SW 1271 (cell line): ENCODE results near the gene DCLK3.

ENCODE experiments used
- DNase-seq, 2 experiments: peaks; one replicate each; lab custom pipeline; 2025; lab: John Stamatoyannopoulos, UW

The DCLK3 gene

GRCh38 chr3:36764704-36765038 is 318 bp upstream of the DCLK3 start:
- DNase-seq = no peak

- no peak for DNase-seq
Measured at GRCh38 chr3:36762918-36763849, 1.2 kb downstream of the DCLK3 start.

- DNase-seq = no peak
Measured at GRCh38 chr3:36761779-36762178, 2.6 kb downstream of the DCLK3 start.

- no peak for DNase-seq
Measured at GRCh38 chr3:36756269-36756668, 8.1 kb downstream of the DCLK3 start.

- DNase-seq = no peak
Measured at GRCh38 chr3:36751326-36751725, 13.0 kb downstream of the DCLK3 start.

- DNase-seq = no peak
Measured at GRCh38 chr3:36750737-36751136, 13.6 kb downstream of the DCLK3 start.

GRCh38 chr3:36744763-36745162 is 19.6 kb downstream of the DCLK3 start:
- no peak for DNase-seq

GRCh38 chr3:36743826-36744225 is 20.5 kb downstream of the DCLK3 start:
- DNase-seq = no peak

GRCh38 chr3:36741285-36741684 is 23.1 kb downstream of the DCLK3 start:
- DNase-seq = peak in 1 of 2 experiments; percentile 25

- DNase-seq = no peak
Measured at GRCh38 chr3:36740787-36741186, 23.6 kb downstream of the DCLK3 start.

- no peak for DNase-seq
Measured at GRCh38 chr3:36738702-36739101, 25.7 kb downstream of the DCLK3 start.

- no peak for DNase-seq
Measured at GRCh38 chr3:36736301-36736700, 28.1 kb downstream of the DCLK3 start.

- DNase-seq = no peak
Measured at GRCh38 chr3:36734742-36735141, 29.6 kb downstream of the DCLK3 start.

GRCh38 chr3:36733723-36734122 is 30.6 kb downstream of the DCLK3 start:
- DNase-seq = no peak

- DNase-seq = no peak
Measured at GRCh38 chr3:36733162-36733696, 31.1 kb downstream of the DCLK3 start.

- DNase-seq = no peak
Measured at GRCh38 chr3:36730966-36731365, 33.4 kb downstream of the DCLK3 start.

- peak; percentile 21 to 69 for DNase-seq
Measured at GRCh38 chr3:36729204-36730056, 34.9 kb downstream of the DCLK3 start.

- no peak for DNase-seq
Measured at GRCh38 chr3:36714343-36715086, 49.8 kb downstream of the DCLK3 start.

GRCh38 chr3:36713904-36714303 is 50.4 kb downstream of the DCLK3 start:
- no peak for DNase-seq

GRCh38 chr3:36710606-36711005 is 53.7 kb downstream of the DCLK3 start:
- no peak for DNase-seq

- no peak for DNase-seq
Measured at GRCh38 chr3:36709826-36710365, 54.5 kb downstream of the DCLK3 start.

- no peak for DNase-seq
Measured at GRCh38 chr3:36709281-36709680, 55.1 kb downstream of the DCLK3 start.
